Astrocyte of the hippocampus (primary cell): ENCODE results near the gene RECK.
"Not testable (repeated sequence)": the region's sequence is repeated elsewhere in the genome, so short reads cannot be mapped to it uniquely, and the experiment has no call there.

Source experiments
- DNase-seq: peaks from one replicate; pipeline ENCODE4 v3.0.0; 2011; ENCODE audit warnings: low read depth, low spot score

The RECK gene

DNA sequence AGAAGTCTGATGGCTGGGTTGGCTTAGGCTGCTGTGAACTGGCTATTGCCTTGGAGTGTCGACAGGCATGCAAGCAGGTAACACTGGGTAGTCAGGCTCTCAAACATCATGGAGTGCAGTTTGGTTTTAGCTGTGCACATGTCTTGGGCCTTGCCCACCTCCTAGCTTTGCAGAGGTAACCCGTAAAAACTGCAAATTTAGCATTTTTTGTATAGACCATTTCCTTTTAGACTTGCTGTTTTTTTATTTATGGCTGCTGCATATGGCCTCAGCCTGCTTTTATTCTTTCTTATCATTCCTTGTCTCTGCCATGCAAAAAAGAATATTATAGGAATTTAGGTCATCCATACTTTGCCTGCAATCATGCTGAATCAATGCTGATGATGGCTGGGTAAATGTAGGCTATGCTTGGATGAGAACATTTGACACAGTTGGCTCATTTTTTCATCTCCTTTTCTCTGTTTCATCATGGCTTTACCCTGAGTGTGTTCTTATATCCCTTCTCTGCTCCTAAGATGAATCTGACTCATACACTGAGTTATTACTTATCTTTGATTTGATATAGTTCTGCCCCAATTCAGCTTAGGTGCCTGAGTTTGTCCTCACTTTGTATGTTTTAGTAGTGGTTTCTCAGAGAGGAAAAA lies 27.2 kb downstream of the RECK start:
- no peak for DNase-seq

DNA sequence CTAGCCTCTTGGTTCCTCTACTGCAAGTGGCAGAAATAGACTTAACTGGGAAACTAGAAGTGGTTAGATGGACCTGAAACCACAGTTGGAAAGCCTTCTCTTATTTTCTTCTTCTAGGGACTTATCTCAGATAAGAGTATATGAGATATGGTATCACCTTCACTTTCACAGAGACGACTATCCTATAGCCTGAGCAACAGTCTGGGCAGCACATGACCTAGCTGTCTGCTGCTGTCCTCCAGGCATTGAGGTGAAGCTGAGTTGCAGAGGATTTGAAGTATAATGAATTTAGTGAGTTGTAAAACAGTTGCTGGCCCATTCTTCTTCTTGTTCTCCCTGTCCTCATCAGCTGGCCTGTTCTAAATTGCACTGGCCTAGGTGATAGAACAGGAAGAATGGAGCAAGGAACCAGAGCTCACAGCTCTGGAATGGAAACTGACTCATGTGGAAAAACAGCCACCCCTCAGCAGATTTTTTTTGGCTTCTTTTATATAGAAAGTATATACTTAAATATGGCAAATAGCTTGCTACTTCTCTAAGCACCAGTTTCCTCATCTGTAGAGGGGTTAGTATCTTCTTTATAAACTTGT lies 27.8 kb downstream of the RECK start:
- DNase-seq, result peak; percentile 23

DNA sequence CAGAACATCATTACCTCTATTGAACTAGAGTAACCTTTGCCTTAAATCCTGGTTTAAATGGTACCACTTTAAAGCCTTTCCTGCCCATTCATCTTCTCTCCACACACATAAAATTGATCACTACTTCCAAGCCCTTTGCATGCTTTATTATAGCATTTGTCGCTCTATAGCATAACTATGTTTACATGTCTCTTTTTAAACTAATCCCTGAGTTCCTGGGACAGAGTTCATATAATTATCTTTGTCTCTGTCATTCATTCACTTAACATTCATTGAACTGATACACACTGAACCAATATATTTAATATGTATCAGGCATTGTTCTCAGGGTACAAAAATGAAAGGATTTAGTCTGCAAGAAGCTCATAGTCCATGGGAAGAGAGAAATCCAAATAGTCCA lies 37.3 kb downstream of the RECK start:
- DNase-seq, result no peak

DNA sequence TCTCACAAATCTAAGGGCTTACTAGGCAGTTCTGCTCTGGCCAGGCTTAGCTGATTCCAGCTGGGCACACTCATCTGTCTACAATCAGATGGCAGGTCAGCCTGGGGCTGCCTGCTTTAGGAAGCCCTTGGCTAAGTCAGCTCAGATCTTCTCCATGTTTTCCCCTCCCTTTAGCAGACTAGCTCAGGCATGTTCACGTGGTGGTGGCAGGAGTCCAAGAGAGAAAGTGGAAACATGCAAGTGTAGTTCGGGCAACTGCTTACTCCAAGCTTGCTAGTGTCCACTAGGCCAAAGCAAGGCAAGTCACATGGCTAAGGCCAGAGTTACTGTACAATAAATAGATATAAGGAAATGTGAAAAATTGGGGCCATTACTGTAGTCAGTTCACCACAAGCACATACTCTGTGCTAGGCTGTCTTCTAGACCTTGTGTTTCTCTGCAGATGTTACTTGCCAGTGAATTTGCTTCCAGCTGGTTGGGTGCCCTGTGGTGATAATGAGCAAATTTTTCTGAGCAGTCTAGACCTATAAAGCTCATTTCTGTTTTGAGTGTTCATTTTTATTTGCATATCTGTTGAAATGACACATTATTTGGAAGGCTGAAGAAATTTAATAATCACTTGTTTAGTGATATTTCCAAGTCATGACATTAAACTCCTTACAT lies 38.3 kb downstream of the RECK start:
- peak; percentile 81 for DNase-seq

DNA sequence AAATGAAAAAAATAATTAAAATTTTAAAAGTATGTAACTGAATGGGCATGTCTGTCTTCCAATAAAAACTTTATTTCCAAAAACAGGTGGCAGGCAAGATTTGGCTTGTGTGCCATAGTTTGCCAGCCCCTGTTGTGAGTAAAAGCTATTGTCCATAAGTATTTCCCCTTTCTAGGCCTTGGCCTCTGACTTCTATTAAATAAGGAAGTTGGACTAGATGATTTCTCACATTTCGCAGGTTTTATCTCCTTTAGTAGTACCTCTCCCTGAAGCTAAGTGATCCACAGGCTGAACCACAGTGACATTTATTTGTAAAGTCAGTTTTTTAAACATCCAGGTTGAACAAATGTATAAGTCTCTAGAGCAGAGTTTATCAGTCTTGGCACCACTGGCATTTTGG lies 41.3 kb downstream of the RECK start:
- DNase-seq, result no peak

DNA sequence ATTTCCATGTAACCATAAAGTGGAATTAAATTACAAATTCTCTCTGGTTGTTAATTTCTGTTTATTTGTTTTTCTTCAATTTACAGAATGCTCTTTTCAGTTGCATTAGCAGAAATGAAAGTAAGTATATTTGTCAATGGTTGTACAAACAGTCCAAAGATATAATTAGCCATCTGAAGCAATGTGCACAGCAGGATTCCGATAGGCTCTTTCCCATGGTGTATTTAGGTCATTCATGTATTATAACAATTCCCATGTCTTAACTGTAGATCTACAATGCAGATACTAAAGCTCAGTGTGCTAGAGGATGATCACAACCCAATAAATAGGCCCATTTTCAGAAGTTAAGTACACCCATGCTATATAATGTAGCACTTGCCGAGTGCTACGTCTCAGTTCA lies 43.8 kb downstream of the RECK start:
- DNase-seq, result no peak

DNA sequence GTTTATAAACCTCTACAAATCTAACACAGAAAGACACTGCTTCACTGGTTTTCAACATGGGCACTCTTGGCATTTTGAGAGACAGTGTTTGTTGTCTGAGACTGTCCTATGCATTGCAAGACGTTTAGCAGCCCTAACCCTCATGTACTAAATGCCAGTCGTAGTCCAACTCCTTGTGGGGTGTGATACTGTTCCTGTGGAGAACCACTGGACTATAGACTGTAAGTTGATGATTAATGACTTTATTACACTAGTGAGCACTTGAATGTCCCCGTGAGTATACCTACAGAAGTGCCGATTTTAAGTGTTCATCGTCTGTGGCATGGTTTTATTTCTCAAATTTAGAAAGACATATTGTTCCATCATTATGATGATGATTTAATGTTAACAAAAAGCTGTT lies 46.2 kb downstream of the RECK start:
- no peak for DNase-seq

DNA sequence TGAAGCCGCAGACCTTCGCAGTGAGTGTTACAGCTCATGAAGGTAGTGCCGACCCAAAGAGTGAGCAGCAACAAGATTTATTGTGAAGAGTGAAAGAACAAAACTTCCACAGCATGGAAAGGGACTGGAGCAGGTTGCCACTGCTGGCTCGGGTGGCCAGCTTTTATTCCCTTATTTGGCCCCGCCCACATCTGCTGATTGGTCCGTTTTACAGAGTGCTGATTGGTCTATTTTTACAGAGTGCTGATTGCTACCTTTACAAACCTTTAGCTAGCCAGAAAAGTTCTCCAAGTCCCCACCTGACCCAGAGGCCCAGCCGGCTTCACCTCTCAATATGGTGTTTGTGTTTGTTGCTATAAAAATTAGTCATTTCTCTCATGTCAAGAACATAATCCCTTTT lies 49.7 kb downstream of the RECK start:
- DNase-seq, result no peak

DNA sequence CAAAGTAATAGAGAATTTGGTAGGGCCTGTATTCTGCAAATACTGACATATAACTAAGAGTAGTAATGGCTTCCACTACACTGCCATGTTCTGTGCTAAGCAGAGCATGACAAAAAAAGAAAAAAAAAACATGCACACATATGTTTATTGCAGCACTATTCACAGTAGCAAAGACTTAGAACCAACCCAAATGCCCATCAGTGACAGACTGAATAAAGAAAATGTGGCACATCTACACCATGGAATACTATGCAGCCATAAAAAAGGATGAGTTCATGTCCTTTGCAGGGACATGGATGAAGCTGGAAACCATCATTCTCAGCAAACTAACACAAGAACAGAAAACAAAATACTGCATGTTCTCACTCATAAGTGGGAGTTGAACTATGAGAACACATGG lies 50.3 kb downstream of the RECK start:
- DNase-seq, result not testable (repeated sequence)

DNA sequence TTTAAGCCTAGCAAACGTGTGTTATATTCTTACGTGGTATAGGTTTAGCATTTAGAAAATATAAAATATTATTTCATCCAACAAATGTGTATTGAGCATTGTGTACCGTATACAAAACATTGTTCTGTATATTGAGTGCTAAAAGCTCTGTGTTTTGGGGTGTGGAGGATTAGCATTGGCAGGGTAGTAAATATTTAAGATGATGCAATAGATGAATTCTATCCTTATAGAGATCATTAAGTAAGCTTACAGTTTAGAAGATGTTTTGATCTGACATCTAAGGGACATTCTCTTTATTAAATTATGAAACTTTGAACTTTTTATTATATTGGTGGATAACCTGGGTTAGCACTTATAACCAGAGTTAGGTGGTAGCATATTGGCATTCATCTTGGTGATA lies 51.3 kb downstream of the RECK start:
- DNase-seq, result no peak

DNA sequence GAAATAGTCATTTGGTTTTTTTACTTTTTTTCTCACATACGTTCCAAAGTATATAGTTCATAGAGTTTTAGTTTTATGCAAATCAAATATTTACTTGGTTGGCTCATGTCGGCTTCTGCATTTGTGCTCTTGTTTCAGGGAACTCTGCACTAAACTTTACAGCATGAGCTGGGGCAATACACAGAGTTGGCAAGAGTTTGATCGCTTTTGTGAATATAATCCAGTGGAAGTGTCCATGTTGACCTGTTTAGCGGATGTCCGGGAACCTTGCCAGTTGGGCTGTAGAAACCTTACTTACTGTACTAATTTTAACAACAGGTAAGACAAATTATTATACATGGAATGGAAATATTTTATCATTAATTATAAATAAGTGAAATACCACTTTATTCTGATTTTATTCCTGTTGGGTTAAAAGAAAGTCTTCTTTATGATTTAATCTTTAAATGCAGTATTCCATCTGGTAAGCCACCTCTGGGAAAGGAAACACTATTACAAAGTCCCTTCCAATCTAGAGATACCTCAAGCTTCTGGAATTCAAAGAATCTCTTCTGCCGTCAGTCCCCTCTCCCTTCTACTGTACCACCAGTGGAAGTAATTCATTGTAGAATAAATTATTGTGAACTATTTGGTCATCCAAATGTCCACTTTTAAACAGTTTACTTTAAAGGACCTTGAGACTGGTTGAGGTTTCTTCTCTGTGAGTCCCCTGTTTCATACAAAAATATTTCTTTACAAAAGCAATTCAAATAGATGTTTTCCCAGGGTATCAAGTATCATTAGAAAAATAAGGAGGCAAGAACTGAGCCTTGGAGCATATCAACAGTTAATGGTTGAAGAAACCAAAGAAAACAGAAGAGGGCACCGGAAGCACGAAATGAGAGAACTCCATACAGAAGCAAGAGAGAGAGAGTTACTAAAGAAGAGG lies 54.6 kb downstream of the RECK start:
- peak; percentile 85 for DNase-seq

DNA sequence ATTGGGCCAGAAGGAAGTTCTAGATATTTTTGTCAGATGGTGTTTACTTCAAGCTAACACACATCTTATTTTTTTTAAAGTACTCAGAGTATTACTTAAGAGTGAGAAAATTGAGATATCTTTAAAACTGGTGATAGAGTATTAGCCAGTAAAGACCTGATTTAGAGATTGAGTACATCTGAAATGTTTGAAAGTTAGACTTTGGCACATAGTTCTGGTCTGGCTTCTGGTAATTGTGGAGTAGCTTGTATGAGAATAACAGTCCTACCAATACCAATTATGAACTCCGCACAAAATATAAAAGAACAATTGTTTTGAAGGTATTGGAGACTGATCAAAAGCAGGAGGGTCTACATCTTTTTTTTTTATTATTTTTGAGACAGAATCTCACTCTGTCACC lies 55.3 kb downstream of the RECK start:
- no peak for DNase-seq

DNA sequence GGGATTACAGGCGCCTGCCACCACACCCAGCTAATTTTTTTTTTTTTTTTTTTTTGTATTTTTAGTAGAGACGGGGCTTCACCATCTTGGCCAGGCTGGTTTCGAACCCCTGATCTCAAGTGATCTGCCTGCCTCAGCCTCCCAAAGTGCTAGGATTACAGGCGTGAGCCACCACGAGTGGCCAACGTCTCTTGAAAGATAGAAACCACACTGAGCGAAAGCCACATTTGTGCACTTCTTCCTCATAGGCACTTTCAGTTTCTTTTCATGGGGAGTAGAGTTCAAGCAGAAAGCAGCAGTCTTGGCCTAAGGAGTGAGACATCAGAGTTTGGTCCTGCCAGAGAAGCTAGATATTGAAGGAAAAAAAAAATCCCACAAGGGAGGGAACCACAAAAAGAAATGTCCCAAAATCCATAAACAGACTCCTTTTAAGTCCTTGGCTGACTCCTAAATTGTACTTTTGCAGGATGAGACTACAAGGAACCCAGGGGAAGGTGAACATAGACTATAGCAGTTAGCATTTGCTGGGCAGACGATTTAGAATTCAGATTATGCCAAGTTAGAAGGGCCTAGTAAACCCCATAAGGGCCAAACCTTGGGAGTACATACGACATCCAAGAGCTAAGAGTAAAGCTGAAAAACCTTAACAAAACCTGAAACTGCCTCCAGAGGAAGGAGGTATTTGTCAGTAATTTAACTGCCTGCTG lies 55.9 kb downstream of the RECK start:
- DNase-seq, result no peak

DNA sequence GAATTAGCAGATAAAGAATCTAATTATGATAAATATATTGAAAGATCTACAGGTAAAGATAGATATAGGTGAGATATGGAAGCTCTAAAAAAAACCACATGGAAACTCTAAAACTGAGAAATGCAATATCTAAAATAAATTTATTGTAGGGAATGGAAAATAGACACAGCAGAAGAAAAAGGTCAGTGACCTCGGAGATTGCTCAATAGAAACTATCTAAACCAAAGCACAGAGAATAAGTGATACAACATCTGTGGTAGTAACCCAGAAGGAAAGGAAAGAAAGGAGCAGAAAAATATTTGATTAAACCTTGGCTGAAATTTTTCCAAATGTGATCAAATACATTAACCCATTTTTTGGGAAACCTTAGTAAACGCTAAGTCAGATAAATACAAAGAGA lies 56.7 kb downstream of the RECK start:
- DNase-seq, result no peak

DNA sequence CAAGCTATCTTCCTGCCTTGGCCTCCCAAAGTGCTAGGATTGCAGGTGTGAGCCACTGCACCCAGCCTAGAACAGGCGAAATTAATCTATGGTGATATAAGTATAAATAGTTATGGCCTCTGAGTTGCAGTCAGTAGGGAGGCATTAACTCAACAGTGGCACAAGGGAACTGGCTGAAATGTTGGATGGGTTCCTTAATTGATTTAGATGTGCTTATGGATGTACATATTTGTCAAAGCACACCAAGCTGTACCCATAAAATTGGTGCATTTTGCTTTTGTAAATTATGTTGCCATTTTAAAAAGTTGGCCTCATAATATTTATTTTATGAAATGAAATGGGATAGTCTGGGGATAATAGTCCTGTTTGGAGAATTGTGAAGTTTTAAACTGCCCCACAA lies 63.0 kb downstream of the RECK start:
- no peak for DNase-seq

DNA sequence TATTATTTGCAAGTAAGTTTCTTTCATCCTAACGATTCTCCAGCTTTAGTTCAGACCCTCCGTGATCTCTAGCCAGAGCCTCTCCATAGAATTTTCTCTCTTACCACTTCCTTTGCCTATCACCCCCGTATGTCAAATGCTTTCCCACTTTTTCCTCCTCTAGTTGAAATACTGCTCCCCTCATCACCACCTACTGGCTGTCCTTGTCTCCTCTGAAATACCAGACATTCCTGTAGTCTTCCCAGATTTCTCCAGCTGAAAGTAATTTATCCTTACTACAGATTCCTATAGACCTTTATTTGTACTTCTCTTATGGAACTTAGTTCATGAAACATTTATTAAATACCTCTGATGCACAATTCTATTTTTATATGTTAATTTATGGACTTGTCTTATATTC lies 63.8 kb downstream of the RECK start:
- DNase-seq, result peak; percentile 50

DNA sequence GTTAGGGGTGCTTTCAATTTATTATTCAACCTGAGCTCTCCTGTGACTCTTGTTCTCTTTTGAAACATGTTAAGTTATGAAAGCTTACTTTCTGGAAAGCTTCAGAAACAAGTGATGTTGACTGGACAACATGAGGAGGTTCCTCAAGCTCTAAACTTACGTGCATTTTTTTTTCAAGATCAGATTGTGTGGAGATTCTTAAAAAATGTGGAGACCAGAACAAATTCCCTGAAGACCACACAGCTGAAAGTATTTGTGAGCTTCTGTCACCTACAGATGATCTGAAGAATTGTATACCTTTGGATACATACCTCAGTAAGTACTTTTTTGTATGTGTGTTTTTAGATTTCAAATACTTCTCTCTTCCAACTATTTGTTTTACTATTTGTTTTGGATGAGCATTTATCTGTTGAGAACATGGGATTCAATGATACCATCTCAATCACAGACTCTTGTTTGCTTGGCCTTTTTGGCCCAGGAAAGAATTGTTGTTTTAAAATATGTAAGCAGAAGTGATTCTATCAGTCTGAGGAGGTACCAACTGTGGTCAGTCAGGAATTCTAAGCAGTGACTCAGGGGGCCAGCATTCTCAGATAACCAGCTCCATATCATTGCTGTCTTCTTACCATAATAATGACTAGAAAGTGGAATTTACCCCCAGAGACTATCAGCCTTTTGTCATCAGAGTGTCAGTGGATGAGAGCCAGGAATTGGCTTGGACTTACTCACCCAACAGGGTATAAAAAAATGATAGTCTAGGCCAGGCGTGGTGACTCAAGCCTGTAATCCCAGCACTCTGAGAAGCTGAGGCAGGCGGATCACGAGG lies 65.4 kb downstream of the RECK start:
- DNase-seq, result peak; percentile 96

DNA sequence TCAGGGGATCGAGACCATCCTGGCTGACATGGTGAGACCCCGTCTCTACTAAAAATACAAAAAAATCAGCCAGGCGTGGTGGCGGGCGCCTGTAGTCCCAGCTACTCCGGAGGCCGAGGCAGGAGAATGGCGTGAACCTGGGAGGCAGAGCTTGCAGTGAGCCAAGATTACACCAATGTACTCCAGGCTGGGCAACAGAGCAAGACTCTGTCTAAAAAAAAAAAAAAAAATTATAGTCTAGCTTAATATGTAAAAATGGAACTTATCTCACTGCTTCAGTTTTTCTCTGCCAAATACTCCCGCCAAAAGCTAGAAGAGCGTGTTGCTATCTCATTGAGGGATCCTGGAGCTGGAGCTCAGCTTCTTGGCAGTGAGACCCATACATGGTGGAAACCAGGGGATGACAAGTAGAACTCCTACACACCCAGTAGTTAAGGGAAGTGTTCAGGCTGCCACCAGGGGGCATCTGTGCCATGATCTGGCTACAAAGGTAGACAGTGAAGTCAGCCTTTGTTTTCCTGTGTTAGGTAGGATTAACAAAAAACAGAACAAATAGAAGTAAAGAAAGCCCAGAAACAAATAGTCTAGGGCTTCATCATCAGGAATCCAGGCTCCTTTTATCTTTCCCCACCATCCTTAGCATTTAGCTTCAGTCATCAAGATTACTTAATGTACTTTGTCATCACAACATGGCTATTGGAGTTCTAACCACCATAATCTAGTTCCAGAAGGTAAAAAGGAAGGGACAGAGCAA lies 66.2 kb downstream of the RECK start:
- peak; percentile 77 for DNase-seq

DNA sequence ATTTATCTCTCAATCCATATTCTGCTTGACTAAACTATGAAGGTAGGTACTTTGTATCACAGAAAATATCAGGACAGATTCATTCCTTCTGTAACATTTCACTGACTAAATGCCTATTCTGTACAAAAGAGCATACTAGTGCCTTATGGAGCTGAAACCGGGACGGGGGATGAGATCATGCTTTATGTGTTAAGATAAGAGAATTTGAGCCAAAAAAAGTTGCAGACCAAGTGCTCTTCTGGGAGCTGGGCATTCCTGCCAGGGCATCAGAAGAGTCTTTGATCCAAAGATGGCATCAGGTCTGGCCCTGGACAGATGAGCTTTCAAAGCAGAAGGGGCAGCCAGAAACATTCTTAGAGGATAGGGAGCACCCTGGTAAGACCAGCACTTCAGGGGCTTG lies 72.4 kb downstream of the RECK start:
- no peak for DNase-seq

DNA sequence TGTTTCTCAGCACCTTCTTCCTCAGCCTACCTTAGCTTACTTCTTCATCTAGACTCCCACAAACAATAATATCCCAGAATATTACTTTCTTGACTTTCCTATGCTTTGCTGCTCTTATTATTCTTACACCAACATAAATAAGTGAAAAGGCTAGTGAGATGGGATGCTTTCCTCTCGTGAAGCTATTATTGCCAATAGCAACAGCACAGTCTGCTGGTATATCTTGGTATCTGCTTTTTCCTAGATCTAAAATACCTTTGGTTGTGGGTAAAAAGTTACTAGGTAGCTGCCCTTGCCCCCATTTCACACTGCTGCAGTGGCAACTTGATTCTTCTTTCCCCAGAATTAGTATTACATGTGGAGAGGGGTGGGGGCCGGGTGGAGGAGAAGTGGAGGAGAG lies 73.7 kb downstream of the RECK start:
- no peak for DNase-seq
